Activated B cell treated with CpG ODN at 0.5 μM for 24 hours (primary cell): ENCODE data around the gene TENM4. TPM values are rescaled to one million over a fixed set of nuclear protein-coding genes. Genes with fewer than 3 reads are reported as not detected.

Experiments
- ATAC-seq: fragments of 200-7000 bp; cut with Tn5 transposase; one replicate; pipeline ENCODE4 v1.10.0; 2021; ENCODE audit warnings: low read depth, mild to moderate bottlenecking, moderate library complexity
- CTCF ChIA-PET: fragments of 350-600 bp; sonication (Branson Sonifier 250); formaldehyde crosslinking; loops from one replicate; lab custom pipeline; 2021; ENCODE audit warnings: antibody characterized with exemption; lab: Charles Lee
- POLR2A ChIA-PET: fragments of 350-600 bp; sonication (Branson Sonifier 250); formaldehyde crosslinking; loops from one replicate; lab custom pipeline; 2021; ENCODE audit warnings: antibody characterized with exemption; lab: Charles Lee
- DNase-seq: peaks from one replicate; pipeline ENCODE4 v3.0.0; 2022
- H3K27ac Mint-ChIP-seq: one replicate; pipeline ENCODE4 v1.8.0; 2020; ENCODE audit warnings: mixed read lengths
- H3K27me3 Mint-ChIP-seq: one replicate; pipeline ENCODE4 v1.8.0; 2021; ENCODE audit warnings: mixed read lengths
- H3K36me3 Mint-ChIP-seq: one replicate; pipeline ENCODE4 v1.8.0; 2021; ENCODE audit warnings: low read depth, mixed read lengths
- H3K4me1 Mint-ChIP-seq: one replicate; pipeline ENCODE4 v1.8.0; 2021; ENCODE audit warnings: mixed read lengths
- H3K4me3 Mint-ChIP-seq: one replicate; pipeline ENCODE4 v1.8.0; 2020; ENCODE audit warnings: mild to moderate bottlenecking, mixed read lengths
- H3K9me3 Mint-ChIP-seq: one replicate; pipeline ENCODE4 v1.8.0; 2020; ENCODE audit warnings: mixed read lengths
- CTCF ChIP-seq: fragments of 200-600 bp; IDR thresholded peaks from one replicate; pipeline ENCODE4 v1.8.0; 2022; ENCODE audit warnings: antibody characterized with exemption, mild to moderate bottlenecking
- intact Hi-C: fragments of 100-400 bp; cut with micrococcal nuclease; formaldehyde crosslinking; loops from one replicate; pipeline ENCODE4 v1.15.1; 2024
- total RNA-seq: library from RNA; stranded (reverse); gene quantifications from 2 replicates; pipeline ENCODE4 v1.2.3, GENCODE V29; 2022

Gene TENM4
- total RNA-seq, 1 donor from 2014 or later, result 2.4 TPM

DNA sequence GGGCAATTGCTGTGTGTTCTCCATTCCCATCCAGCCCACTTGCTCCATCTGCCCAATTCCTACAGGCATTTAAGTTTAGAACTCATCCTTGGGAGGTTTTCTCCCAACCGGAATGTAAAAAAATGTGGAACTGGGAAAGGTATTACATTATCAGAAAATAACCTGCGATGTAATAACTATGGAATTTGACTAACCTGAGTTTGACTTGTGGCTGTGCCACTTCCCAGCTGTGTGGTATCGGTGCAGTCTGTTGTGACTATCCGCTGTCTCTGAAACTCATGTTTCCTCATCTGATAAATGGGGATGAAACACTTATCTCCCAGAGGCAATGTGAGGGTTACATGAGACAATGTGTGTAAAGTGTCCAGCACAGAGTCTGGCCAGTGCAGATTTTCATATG is 77.6 kb downstream of the TENM4 start:
- no peak overlapping the region for H3K27ac Mint-ChIP-seq
- no peaks in the 10 kb centered on the region for H3K9me3 Mint-ChIP-seq

DNA sequence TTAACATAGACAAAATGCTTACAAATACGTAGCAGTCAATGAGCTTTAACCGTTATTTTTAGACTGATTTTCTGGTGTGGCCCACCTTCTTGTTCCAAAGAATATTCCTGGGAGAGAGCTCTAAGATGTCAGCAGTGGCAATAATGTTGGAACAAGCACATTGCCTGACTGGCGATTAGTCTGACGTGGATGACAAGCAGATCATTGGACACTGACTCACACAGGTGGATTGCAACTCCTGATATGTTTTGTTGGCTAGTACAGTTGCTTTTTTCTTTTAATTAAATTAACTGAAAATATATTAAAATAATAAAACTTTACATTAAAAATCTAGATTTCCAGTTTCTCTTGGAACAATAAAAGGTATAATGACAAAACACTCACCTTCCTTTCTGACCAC is 78.0 kb downstream of the TENM4 start:
- DNase-seq, result no peak
- no peaks in the 10 kb centered on the region for H3K36me3 Mint-ChIP-seq
- POLR2A ChIA-PET, result no interaction called here
- TF ChIP-seq CTCF, result no peak
- no peak overlapping the region for H3K27ac Mint-ChIP-seq
- H3K9me3 Mint-ChIP-seq, result no peaks in the 10 kb centered on the region
- intact Hi-C loops, result no loop called here
- no peak overlapping the region for H3K4me3 Mint-ChIP-seq
- CTCF ChIA-PET, result no interaction called here
- ATAC-seq, result no peak
- H3K27me3 Mint-ChIP-seq, result peaks cover 13% of the 10 kb centered on the region
- no peaks in the 10 kb centered on the region for H3K4me1 Mint-ChIP-seq

More for the DNA sequence above, 77.6 kb downstream of the TENM4 start:
- ChIA-PET POLR2A (no interaction called here), CTCF (no interaction called here)
- ATAC-seq (no peak), DNase-seq (no peak)
- H3K36me3 Mint-ChIP-seq, result no peaks in the 10 kb centered on the region
- no peak overlapping the region for H3K4me3 Mint-ChIP-seq
- intact Hi-C loops, result no loop called here
- H3K4me1 Mint-ChIP-seq, result no peaks in the 10 kb centered on the region
- H3K27me3 Mint-ChIP-seq, result peaks cover 13% of the 10 kb centered on the region
- TF ChIP-seq CTCF, result no peak

DNA sequence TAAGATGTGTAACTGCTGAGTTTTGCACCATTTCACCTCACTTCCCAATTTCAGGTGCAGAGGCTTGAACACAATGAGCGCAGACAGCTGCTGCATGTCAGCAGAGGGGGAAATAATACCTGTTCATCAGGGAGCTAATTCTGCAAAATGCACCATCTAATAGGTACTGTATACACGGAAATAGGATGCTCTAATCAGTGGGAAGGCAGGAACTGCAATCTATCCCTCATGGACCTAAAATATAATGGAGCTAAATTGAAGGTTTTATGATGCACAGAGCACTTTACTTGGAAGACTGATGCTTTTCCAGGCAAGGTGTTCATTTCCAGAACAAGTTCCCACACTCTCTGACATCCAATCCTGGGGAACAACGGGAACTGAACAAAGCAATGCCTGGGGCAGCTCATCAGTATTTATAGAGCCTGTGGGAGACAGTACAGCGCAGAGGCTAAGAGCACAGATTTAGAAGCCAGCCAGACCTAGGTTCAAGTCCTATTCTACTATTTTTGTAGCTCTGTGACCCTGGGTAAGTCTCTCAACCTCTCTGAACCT is 78.5 kb downstream of the TENM4 start:
- H3K27me3 Mint-ChIP-seq, result peaks cover 12% of the 10 kb centered on the region
- ChIA-PET CTCF (no interaction called here), POLR2A (no interaction called here)
- H3K36me3 Mint-ChIP-seq, result no peaks in the 10 kb centered on the region
- ATAC-seq, result no peak
- H3K27ac Mint-ChIP-seq, result no peak overlapping the region
- no peak for DNase-seq
- no peaks in the 10 kb centered on the region for H3K4me1 Mint-ChIP-seq
- intact Hi-C loops, result no loop called here
- no peak overlapping the region for H3K4me3 Mint-ChIP-seq
- no peaks in the 10 kb centered on the region for H3K9me3 Mint-ChIP-seq
- TF ChIP-seq CTCF, result no peak

- ChIA-PET POLR2A (no interaction called here), CTCF (no interaction called here)
- ATAC-seq, result no peak
These were observed 82.6 kb downstream of the TENM4 start for GRCh38 chr11:79358258-79358657.

GRCh38 chr11:79353706-79354105 is 87.1 kb downstream of the TENM4 start:
- DNase-seq (no peak), ATAC-seq (no peak)
- intact Hi-C loops, result no loop called here
- H3K9me3 Mint-ChIP-seq, result no peaks in the 10 kb centered on the region
- H3K27me3 Mint-ChIP-seq, result no peaks in the 10 kb centered on the region
- POLR2A ChIA-PET, result no interaction called here
- no peak overlapping the region for H3K27ac Mint-ChIP-seq
- no peak for TF ChIP-seq CTCF
- H3K36me3 Mint-ChIP-seq, result no peaks in the 10 kb centered on the region
- H3K4me1 Mint-ChIP-seq, result no peaks in the 10 kb centered on the region
- no peak overlapping the region for H3K4me3 Mint-ChIP-seq
- CTCF ChIA-PET, result no interaction called here

More at GRCh38 chr11:79358258-79358657, 82.6 kb downstream of the TENM4 start:
- H3K4me3 Mint-ChIP-seq, result no peak overlapping the region
- no peak for DNase-seq
- H3K4me1 Mint-ChIP-seq, result no peaks in the 10 kb centered on the region
- H3K36me3 Mint-ChIP-seq, result no peaks in the 10 kb centered on the region
- no peak overlapping the region for H3K27ac Mint-ChIP-seq
- no peak for TF ChIP-seq CTCF
- no peaks in the 10 kb centered on the region for H3K9me3 Mint-ChIP-seq
- intact Hi-C loops, result no loop called here
- no peaks in the 10 kb centered on the region for H3K27me3 Mint-ChIP-seq
